ENCODE results near the gene PRKG2.

PRKG2 gene

DNA sequence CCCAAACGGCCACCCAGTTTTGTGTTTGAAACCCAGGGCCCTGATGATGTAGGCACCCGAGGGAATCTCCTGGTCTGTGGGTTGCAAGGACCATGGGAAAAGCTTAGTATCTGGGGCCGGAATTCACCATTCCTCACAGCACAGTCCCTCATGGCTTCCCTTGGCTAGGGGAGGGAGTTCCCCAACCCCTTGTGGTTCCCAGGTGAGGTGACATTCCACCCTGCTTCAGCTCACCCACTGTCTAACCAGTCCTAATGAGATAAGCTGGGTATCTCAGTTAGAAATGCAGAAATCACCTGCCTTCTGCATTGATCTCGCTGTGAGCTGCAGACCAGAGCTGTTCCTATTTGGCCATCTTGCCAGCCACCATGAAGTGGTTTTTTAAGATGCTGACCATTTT is 84.0 kb downstream of the PRKG2 start:
- 69 to 92% methylated on average over 2 of the region's 4 CpGs for WGBS, 2 experiments (ENCODE audit: insufficient coverage in 2 of 2)
- no peaks in the 10 kb centered on the region for H3K36me3 ChIP-seq (ENCODE audit: control insufficient read depth, insufficient read depth, low read length)
- no peak overlapping the region for H3K4me3 ChIP-seq (ENCODE audit: extremely low read depth, insufficient read depth, low read length, poor library complexity, severe bottlenecking)
- H3K9me3 ChIP-seq (ENCODE audit: control insufficient read depth, low read length) = no peaks in the 10 kb centered on the region
- H3K27ac ChIP-seq (ENCODE audit: low read depth, low read length, severe bottlenecking) = no peak overlapping the region
- H3K4me1 ChIP-seq (ENCODE audit: control insufficient read depth, insufficient read depth, low read length, poor library complexity, severe bottlenecking) = peaks cover 4% of the 10 kb centered on the region

DNA sequence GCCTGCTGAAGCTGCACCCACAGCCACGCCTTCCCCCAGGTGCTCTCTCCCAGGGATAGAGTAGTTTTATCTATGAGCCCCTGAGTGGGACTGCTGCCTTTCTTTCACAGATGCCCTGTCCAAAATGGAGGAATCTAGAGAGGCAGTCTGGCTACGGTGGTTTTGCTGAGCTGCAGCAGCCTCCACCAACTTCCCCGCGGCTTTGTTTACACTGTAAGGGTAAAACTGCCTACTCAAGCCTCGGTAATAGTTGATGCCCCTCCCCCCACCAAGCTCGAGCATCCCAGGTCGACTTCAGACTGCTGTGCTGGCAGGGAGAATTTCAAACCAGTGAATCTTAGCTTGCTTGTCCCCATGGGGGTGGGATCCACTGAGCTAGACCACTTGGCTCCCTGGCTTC is 84.5 kb downstream of the PRKG2 start:
- Histone ChIP-seq H3K4me3 (ENCODE audit: extremely low read depth, insufficient read depth, low read length, poor library complexity, severe bottlenecking) (no peak overlapping the region), H3K27ac (ENCODE audit: low read depth, low read length, severe bottlenecking) (no peak overlapping the region), H3K4me1 (ENCODE audit: control insufficient read depth, insufficient read depth, low read length, poor library complexity, severe bottlenecking) (peaks cover 4% of the 10 kb centered on the region), H3K36me3 (ENCODE audit: control insufficient read depth, insufficient read depth, low read length) (no peaks in the 10 kb centered on the region), H3K9me3 (ENCODE audit: control insufficient read depth, low read length) (no peaks in the 10 kb centered on the region)
- 34 to 49% methylated on average over 6 to 7 of the region's 7 CpGs for WGBS, 2 experiments (ENCODE audit: insufficient coverage in 2 of 2)

GRCh38 chr4:81120055-81120454 is 95.0 kb downstream of the PRKG2 start:
- no peaks in the 10 kb centered on the region for H3K36me3 ChIP-seq (ENCODE audit: control insufficient read depth, insufficient read depth, low read length)
- no peak overlapping the region for H3K4me3 ChIP-seq (ENCODE audit: extremely low read depth, insufficient read depth, low read length, poor library complexity, severe bottlenecking)
- no peak overlapping the region for H3K27ac ChIP-seq (ENCODE audit: low read depth, low read length, severe bottlenecking)
- no peaks in the 10 kb centered on the region for H3K4me1 ChIP-seq (ENCODE audit: control insufficient read depth, insufficient read depth, low read length, poor library complexity, severe bottlenecking)
- H3K9me3 ChIP-seq (ENCODE audit: control insufficient read depth, low read length) = no peaks in the 10 kb centered on the region
- WGBS, 2 experiments (ENCODE audit: insufficient coverage in 2 of 2) = 84 to 92% methylated on average over 4 to 5 of the region's 5 CpGs

DNA sequence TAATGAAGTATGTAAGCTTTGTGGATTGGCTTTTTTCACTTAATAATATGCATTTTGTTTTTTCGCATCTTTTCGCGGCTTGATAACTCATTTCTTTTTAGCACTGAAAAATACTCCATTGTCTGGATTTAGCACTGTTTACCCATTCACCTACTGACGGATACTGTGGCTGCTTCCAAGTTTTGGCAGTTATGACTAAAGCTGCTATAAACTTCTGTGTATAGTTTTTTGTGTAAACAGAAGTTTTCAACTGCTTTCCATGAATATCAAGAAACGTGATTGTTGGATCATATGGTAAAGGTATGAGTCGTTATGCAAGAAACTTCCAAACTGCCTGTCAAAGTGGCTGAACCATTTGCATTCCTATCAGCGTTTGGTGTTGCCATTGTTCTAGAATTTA is 96.9 kb downstream of the PRKG2 start:
- Histone ChIP-seq H3K27ac (ENCODE audit: low read depth, low read length, severe bottlenecking) (no peak overlapping the region), H3K9me3 (ENCODE audit: control insufficient read depth, low read length) (no peaks in the 10 kb centered on the region), H3K36me3 (ENCODE audit: control insufficient read depth, insufficient read depth, low read length) (no peaks in the 10 kb centered on the region), H3K4me1 (ENCODE audit: control insufficient read depth, insufficient read depth, low read length, poor library complexity, severe bottlenecking) (no peaks in the 10 kb centered on the region), H3K4me3 (ENCODE audit: extremely low read depth, insufficient read depth, low read length, poor library complexity, severe bottlenecking) (no peak overlapping the region)
- WGBS, 2 experiments (ENCODE audit: insufficient coverage in 2 of 2) = 70 to 71% methylated on average over 2 to 3 of the region's 7 CpGs

GRCh38 chr4:81116566-81116965 is 98.5 kb downstream of the PRKG2 start:
- H3K9me3 ChIP-seq (ENCODE audit: control insufficient read depth, low read length) = no peaks in the 10 kb centered on the region
- no peak overlapping the region for H3K4me3 ChIP-seq (ENCODE audit: extremely low read depth, insufficient read depth, low read length, poor library complexity, severe bottlenecking)
- no peaks in the 10 kb centered on the region for H3K36me3 ChIP-seq (ENCODE audit: control insufficient read depth, insufficient read depth, low read length)
- H3K4me1 ChIP-seq (ENCODE audit: control insufficient read depth, insufficient read depth, low read length, poor library complexity, severe bottlenecking) = no peaks in the 10 kb centered on the region
- 71% methylated on average over 1 of the region's 1 CpG; no CpG with 5 or more reads in 1 of the 2 experiments for WGBS, 2 experiments (ENCODE audit: insufficient coverage in 2 of 2)
- no peak overlapping the region for H3K27ac ChIP-seq (ENCODE audit: low read depth, low read length, severe bottlenecking)

- Histone ChIP-seq H3K4me1 (ENCODE audit: control insufficient read depth, insufficient read depth, low read length, poor library complexity, severe bottlenecking) (no peaks in the 10 kb centered on the region), H3K4me3 (ENCODE audit: extremely low read depth, insufficient read depth, low read length, poor library complexity, severe bottlenecking) (no peak overlapping the region), H3K36me3 (ENCODE audit: control insufficient read depth, insufficient read depth, low read length) (no peaks in the 10 kb centered on the region), H3K9me3 (ENCODE audit: control insufficient read depth, low read length) (no peaks in the 10 kb centered on the region), H3K27ac (ENCODE audit: low read depth, low read length, severe bottlenecking) (no peak overlapping the region)
- WGBS, 2 experiments (ENCODE audit: insufficient coverage in 2 of 2) = 93 to 97% methylated on average over 4 to 5 of the region's 5 CpGs
Measured at GRCh38 chr4:81113024-81113423, 102.0 kb downstream of the PRKG2 start.

DNA sequence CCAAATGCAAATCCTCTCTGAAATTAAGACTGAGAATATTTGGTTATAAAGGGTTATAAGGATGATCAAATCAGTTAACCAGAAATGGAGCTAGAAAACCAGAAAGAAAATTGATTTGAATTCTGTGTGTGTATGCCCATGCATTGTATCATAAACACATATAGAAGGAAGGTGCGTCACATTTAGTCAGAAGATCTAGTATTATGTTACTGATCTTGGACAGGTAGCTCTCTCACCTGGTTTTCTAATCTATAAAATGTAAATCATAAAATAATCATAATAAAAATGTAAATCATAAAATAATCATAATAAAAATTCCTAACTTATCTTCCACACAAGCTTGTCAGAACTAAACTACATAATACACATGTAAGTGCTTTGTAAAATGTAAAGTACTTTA is 105.7 kb downstream of the PRKG2 start:
- Histone ChIP-seq H3K36me3 (ENCODE audit: control insufficient read depth, insufficient read depth, low read length) (no peaks in the 10 kb centered on the region), H3K9me3 (ENCODE audit: control insufficient read depth, low read length) (no peaks in the 10 kb centered on the region), H3K4me3 (ENCODE audit: extremely low read depth, insufficient read depth, low read length, poor library complexity, severe bottlenecking) (no peak overlapping the region), H3K4me1 (ENCODE audit: control insufficient read depth, insufficient read depth, low read length, poor library complexity, severe bottlenecking) (no peaks in the 10 kb centered on the region), H3K27ac (ENCODE audit: low read depth, low read length, severe bottlenecking) (no peak overlapping the region)
- WGBS, 2 experiments (ENCODE audit: insufficient coverage in 2 of 2) = 100% methylated on average over 1 of the region's 1 CpG; no CpG with 5 or more reads in 1 of the 2 experiments

DNA sequence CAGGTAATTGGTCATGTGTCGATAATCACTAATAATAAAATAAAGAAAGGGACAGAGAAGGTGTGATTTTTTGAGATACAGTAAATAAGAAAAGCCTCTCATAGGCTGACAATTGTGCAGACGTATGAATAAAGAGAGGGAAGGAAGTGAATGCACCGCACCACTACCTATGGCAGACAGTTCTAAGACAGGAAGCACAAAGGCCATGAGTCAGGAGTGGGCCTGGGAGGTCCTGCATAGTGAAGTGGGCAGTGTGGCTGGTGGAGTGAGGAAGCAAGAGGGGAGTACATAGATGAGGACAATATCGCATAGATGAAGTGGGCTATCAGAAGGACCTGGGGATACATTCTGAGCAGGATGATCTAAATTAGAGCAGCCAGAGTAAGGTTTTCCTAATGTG is 108.9 kb downstream of the PRKG2 start:
- Histone ChIP-seq H3K36me3 (ENCODE audit: control insufficient read depth, insufficient read depth, low read length) (no peaks in the 10 kb centered on the region), H3K9me3 (ENCODE audit: control insufficient read depth, low read length) (no peaks in the 10 kb centered on the region), H3K27ac (ENCODE audit: low read depth, low read length, severe bottlenecking) (no peak overlapping the region), H3K4me3 (ENCODE audit: extremely low read depth, insufficient read depth, low read length, poor library complexity, severe bottlenecking) (no peak overlapping the region), H3K4me1 (ENCODE audit: control insufficient read depth, insufficient read depth, low read length, poor library complexity, severe bottlenecking) (no peaks in the 10 kb centered on the region)
- 92 to 93% methylated on average over 3 of the region's 4 CpGs for WGBS, 2 experiments (ENCODE audit: insufficient coverage in 2 of 2)

- no peaks in the 10 kb centered on the region for H3K4me1 ChIP-seq (ENCODE audit: control insufficient read depth, insufficient read depth, low read length, poor library complexity, severe bottlenecking)
- H3K9me3 ChIP-seq (ENCODE audit: control insufficient read depth, low read length) = no peaks in the 10 kb centered on the region
- H3K36me3 ChIP-seq (ENCODE audit: control insufficient read depth, insufficient read depth, low read length) = no peaks in the 10 kb centered on the region
- H3K27ac ChIP-seq (ENCODE audit: low read depth, low read length, severe bottlenecking) = no peak overlapping the region
- no peak overlapping the region for H3K4me3 ChIP-seq (ENCODE audit: extremely low read depth, insufficient read depth, low read length, poor library complexity, severe bottlenecking)
Measured at GRCh38 chr4:81102107-81102506, 112.9 kb downstream of the PRKG2 start.

DNA sequence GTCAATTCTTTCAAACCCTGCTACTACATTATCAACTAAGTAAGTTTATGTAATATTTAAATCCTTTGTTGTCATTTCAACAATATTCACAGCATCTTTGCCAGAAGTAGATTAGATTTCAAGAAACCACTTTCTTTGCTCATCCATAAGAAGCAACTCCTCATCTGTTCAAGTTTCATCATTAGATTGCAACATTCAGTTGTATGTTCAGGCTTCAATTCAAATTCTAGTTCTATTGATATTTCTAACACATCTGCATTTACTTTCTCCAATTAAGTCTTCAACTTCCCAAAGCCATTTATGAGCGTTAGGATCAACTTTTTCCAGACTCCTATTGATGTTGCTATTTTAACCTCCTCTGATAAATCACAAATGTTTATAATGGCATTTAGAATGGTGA is 118.5 kb downstream of the PRKG2 start:
- H3K36me3 ChIP-seq (ENCODE audit: control insufficient read depth, insufficient read depth, low read length) = no peaks in the 10 kb centered on the region
- H3K4me3 ChIP-seq (ENCODE audit: extremely low read depth, insufficient read depth, low read length, poor library complexity, severe bottlenecking) = no peak overlapping the region
- H3K9me3 ChIP-seq (ENCODE audit: control insufficient read depth, low read length) = no peaks in the 10 kb centered on the region
- no peaks in the 10 kb centered on the region for H3K4me1 ChIP-seq (ENCODE audit: control insufficient read depth, insufficient read depth, low read length, poor library complexity, severe bottlenecking)
- no peak overlapping the region for H3K27ac ChIP-seq (ENCODE audit: low read depth, low read length, severe bottlenecking)
- WGBS, 2 experiments (ENCODE audit: insufficient coverage in 2 of 2) = 100% methylated on average over 1 of the region's 1 CpG; no CpG with 5 or more reads in 1 of the 2 experiments

GRCh38 chr4:81095389-81095788 is 119.6 kb downstream of the PRKG2 start:
- Histone ChIP-seq H3K4me1 (ENCODE audit: control insufficient read depth, insufficient read depth, low read length, poor library complexity, severe bottlenecking) (no peaks in the 10 kb centered on the region), H3K27ac (ENCODE audit: low read depth, low read length, severe bottlenecking) (no peak overlapping the region), H3K36me3 (ENCODE audit: control insufficient read depth, insufficient read depth, low read length) (no peaks in the 10 kb centered on the region), H3K9me3 (ENCODE audit: control insufficient read depth, low read length) (no peaks in the 10 kb centered on the region), H3K4me3 (ENCODE audit: extremely low read depth, insufficient read depth, low read length, poor library complexity, severe bottlenecking) (no peak overlapping the region)
- 85% methylated on average over 1 of the region's 2 CpGs; no CpG with 5 or more reads in 1 of the 2 experiments for WGBS, 2 experiments (ENCODE audit: insufficient coverage in 2 of 2)

Data from mesodermal cell (in vitro differentiated cells).